ENCODE measurements around the gene SLC26A9. TPM values are rescaled to one million over a fixed set of nuclear protein-coding genes. Genes with fewer than 3 reads are reported as not detected.

Gene SLC26A9
- total RNA-seq, 1 experiment from 2014 or later, result not detected

DNA sequence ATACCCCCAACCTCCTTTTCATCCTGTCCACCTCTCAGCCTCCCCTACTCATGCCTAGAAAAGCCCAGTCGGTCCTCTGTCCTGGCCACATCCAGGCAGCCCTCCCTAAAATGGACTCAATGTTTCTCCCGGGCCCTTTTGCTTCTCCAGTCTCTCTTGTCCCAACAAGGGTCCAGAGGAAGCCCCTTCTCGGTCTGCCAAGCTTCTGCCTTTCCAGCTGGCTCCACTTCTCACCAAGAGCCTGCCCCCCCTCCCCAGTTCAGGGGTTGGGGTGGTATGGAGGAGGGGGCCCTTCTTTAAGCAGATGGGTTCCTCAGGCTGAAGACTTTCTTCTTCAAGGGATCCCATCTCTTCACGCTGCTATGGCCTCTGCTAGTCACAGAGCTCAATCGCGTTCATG is 36.0 kb upstream of the SLC26A9 start:
- no peaks in the 10 kb centered on the region for H3K4me1 ChIP-seq (ENCODE audit: insufficient read depth, low read length, poor library complexity, severe bottlenecking)
- no TSS peak for BruUV-seq (replicated peaks)
- no peaks in the 10 kb centered on the region for H3K9me3 ChIP-seq (ENCODE audit: low read depth, low read length, poor library complexity, severe bottlenecking)
- DNase-seq (ENCODE audit: low spot score), result no peak
- no peak overlapping the region for H3K4me3 ChIP-seq (ENCODE audit: low read depth, low read length, poor library complexity, severe bottlenecking)
- intact Hi-C loops (cut with micrococcal nuclease; ENCODE audit: unreplicated experiment), result no loop called here
- ChIA-PET CTCF (interaction anchor here (4.1 kb wide), 1 partner anchor 60 kb away, joined by 115 read pairs; no protein-coding TSS in a partner anchor), POLR2A (ENCODE audit: low non-redundant PET) (no interaction called here)
- H3K27me3 ChIP-seq (replicated peaks; ENCODE audit: insufficient read depth, low read depth, low read length, poor library complexity), result no peaks in the 10 kb centered on the region
- H3K27ac ChIP-seq (ENCODE audit: low read depth, low read length, poor library complexity, severe bottlenecking), result no peak overlapping the region
- TF ChIP-seq CTCF (conservative IDR thresholded peaks at IDR 0.05; ENCODE audit: low read depth, low read length) (no peak), EZH2 (IDR thresholded peaks at IDR 0.05; ENCODE audit: borderline replicate concordance, low read depth, low read length, poor library complexity, severe bottlenecking) (no peak)
- H3K36me3 ChIP-seq (ENCODE audit: insufficient read depth, low read length, poor library complexity, severe bottlenecking), result no peaks in the 10 kb centered on the region

- BruUV-seq (replicated peaks), result no TSS peak
- TF ChIP-seq CTCF (conservative IDR thresholded peaks at IDR 0.05; ENCODE audit: low read depth, low read length), result no peak
- TF ChIP-seq EZH2 (IDR thresholded peaks at IDR 0.05; ENCODE audit: borderline replicate concordance, low read depth, low read length, poor library complexity, severe bottlenecking), result no peak
- Histone ChIP-seq H3K27me3 (replicated peaks; ENCODE audit: insufficient read depth, low read depth, low read length, poor library complexity) (no peaks in the 10 kb centered on the region), H3K27ac (ENCODE audit: low read depth, low read length, poor library complexity, severe bottlenecking) (no peak overlapping the region), H3K4me1 (ENCODE audit: insufficient read depth, low read length, poor library complexity, severe bottlenecking) (no peaks in the 10 kb centered on the region), H3K4me3 (ENCODE audit: low read depth, low read length, poor library complexity, severe bottlenecking) (no peak overlapping the region), H3K9me3 (ENCODE audit: low read depth, low read length, poor library complexity, severe bottlenecking) (no peaks in the 10 kb centered on the region), H3K36me3 (ENCODE audit: insufficient read depth, low read length, poor library complexity, severe bottlenecking) (no peaks in the 10 kb centered on the region)
- DNase-seq (ENCODE audit: low spot score), result no peak
- ChIA-PET CTCF (interaction anchor here (2.6 to 4.1 kb wide), 2 partner anchors 60 to 320 kb away, joined by 41 to 115 read pairs; no protein-coding TSS in a partner anchor), POLR2A (ENCODE audit: low non-redundant PET) (no interaction called here)
- intact Hi-C loops (cut with micrococcal nuclease; ENCODE audit: unreplicated experiment), result no loop called here
Measured at GRCh38 chr1:205978676-205979075, 35.4 kb upstream of the SLC26A9 start.

DNA sequence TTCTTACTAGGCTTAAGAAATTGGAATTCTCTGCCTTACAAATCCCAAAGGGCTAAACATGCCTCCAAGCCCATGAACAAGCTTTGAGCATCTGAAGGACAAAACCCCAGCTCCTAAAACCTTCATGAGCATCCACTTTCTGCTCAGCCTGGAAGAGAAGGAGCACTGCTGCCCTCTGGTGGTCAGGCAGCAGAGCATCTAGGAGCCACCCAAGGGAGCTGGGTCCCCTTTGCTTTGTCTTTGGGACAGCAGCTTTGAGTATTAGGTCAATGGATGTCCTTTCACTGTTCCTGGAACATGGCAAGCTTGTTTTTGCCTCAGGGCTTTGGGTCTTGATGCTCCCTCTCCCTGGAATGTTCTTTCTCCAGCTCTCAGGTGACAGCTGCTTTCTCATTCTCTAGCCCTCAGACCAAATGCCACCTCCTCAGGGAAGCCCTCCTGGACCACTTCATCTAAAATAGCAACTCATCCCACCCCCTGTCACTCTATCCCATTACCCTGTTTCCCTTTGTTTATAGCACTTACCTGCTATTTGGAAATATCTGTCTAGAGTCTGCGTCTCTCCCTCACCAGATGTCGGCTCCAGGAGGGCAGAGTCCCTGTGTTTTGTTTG is 34.3 kb upstream of the SLC26A9 start:
- POLR2A ChIA-PET (ENCODE audit: low non-redundant PET), result no interaction called here
- Histone ChIP-seq H3K9me3 (ENCODE audit: low read depth, low read length, poor library complexity, severe bottlenecking) (no peaks in the 10 kb centered on the region), H3K36me3 (ENCODE audit: insufficient read depth, low read length, poor library complexity, severe bottlenecking) (no peaks in the 10 kb centered on the region), H3K27ac (ENCODE audit: low read depth, low read length, poor library complexity, severe bottlenecking) (no peak overlapping the region), H3K4me3 (ENCODE audit: low read depth, low read length, poor library complexity, severe bottlenecking) (no peak overlapping the region), H3K4me1 (ENCODE audit: insufficient read depth, low read length, poor library complexity, severe bottlenecking) (no peaks in the 10 kb centered on the region), H3K27me3 (replicated peaks; ENCODE audit: insufficient read depth, low read depth, low read length, poor library complexity) (no peaks in the 10 kb centered on the region)
- peak; percentile 80 for DNase-seq (ENCODE audit: low spot score)
- no TSS peak for BruUV-seq (replicated peaks)
- intact Hi-C loops (cut with micrococcal nuclease; ENCODE audit: unreplicated experiment), result loop anchor here (1.0 kb wide), 3 partner anchors 58 to 319 kb away; no protein-coding TSS in a partner anchor
- CTCF ChIA-PET, result interaction anchor here (0.5 to 4.1 kb wide), 40 partner anchors 9 to 470 kb away, joined by 3 to 115 read pairs (median 4); partner anchors contain the start of gene SLC26A9
- no peak for TF ChIP-seq EZH2 (IDR thresholded peaks at IDR 0.05; ENCODE audit: borderline replicate concordance, low read depth, low read length, poor library complexity, severe bottlenecking)
- peak; percentile 98 for TF ChIP-seq CTCF (conservative IDR thresholded peaks at IDR 0.05; ENCODE audit: low read depth, low read length)

Measured in A673 (cell line).